ENCODE measurements around the gene RAB5B.

RAB5B gene

GRCh38 chr12:55966408-55967281 lies 7.2 kb upstream of the RAB5B start, which contains the start of gene CDK2:
CDK2 (plus strand) TSS chr12:55966830; CDS start chr12:55967009, 179 bp downstream.
- Histone ChIP-seq H3K36me3 (ENCODE audit: control insufficient read depth in 2 of 2, insufficient read depth in 1 of 2, low read length in 2 of 2) (peaks cover 10 to 39% of the 10 kb centered on the region in 2 experiments), H3K9me3 (ENCODE audit: control insufficient read depth, insufficient read depth, low read depth, low read length) (no peaks in the 10 kb centered on the region), H3K4me1 (ENCODE audit: control insufficient read depth, insufficient read depth, low read length) (peaks cover 5% of the 10 kb centered on the region), H3K27ac (ENCODE audit: extremely low read depth, low read depth, low read length) (peak within 1 kb of the TSS; percentile 83), H3K4me3 (ENCODE audit: low read depth, low read length) (peak within 1 kb of the TSS; percentile 89)
- ChIA-PET CTCF (interaction anchor here (0.6 to 0.7 kb wide), 2 partner anchors 25 to 38 kb away, joined by 3 to 5 read pairs; no protein-coding TSS in a partner anchor), POLR2A (interaction anchor here (0.5 to 0.6 kb wide), 2 partner anchors 88 to 137 kb away, joined by 4 read pairs; partner anchors contain the start of gene DNAJC14)
- TF ChIP-seq ZNF24 (tag by site-specific recombination; IDR thresholded peaks at IDR 0.05): no peak
- TF ChIP-seq ZNF664 (tag by site-specific recombination; IDR thresholded peaks at IDR 0.05): no peak
- no peak for TF ChIP-seq RBAK (tag by site-specific recombination; IDR thresholded peaks at IDR 0.05)
- TF ChIP-seq, protein P1, sequence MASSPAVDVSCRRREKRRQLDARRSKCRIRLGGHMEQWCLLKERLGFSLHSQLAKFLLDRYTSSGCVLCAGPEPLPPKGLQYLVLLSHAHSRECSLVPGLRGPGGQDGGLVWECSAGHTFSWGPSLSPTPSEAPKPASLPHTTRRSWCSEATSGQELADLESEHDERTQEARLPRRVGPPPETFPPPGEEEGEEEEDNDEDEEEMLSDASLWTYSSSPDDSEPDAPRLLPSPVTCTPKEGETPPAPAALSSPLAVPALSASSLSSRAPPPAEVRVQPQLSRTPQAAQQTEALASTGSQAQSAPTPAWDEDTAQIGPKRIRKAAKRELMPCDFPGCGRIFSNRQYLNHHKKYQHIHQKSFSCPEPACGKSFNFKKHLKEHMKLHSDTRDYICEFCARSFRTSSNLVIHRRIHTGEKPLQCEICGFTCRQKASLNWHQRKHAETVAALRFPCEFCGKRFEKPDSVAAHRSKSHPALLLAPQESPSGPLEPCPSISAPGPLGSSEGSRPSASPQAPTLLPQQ (tag by site-specific recombination; IDR thresholded peaks at IDR 0.05): peak; percentile 21; the same call in 1 of the 2 replicates
- TF ChIP-seq ZNF416 (tag by site-specific recombination; IDR thresholded peaks at IDR 0.05): no peak
- TF ChIP-seq ZNF473 (tag by site-specific recombination; IDR thresholded peaks at IDR 0.05): no peak
- no peak for TF ChIP-seq ZFP41 (tag by site-specific recombination; IDR thresholded peaks at IDR 0.05; ENCODE audit: borderline replicate concordance)
- no peak for TF ChIP-seq ZNF544 (tag by site-specific recombination; IDR thresholded peaks at IDR 0.05)
- TF ChIP-seq FEZF1 (tag by site-specific recombination; IDR thresholded peaks at IDR 0.05): no peak
- TF ChIP-seq ZNF792 (tag by site-specific recombination; IDR thresholded peaks at IDR 0.05): no peak
- no peak for TF ChIP-seq ZNF558 (tag by site-specific recombination; IDR thresholded peaks at IDR 0.05)
- no peak for TF ChIP-seq ZNF223 (tag by site-specific recombination; IDR thresholded peaks at IDR 0.05)
- TF ChIP-seq, protein P2, sequence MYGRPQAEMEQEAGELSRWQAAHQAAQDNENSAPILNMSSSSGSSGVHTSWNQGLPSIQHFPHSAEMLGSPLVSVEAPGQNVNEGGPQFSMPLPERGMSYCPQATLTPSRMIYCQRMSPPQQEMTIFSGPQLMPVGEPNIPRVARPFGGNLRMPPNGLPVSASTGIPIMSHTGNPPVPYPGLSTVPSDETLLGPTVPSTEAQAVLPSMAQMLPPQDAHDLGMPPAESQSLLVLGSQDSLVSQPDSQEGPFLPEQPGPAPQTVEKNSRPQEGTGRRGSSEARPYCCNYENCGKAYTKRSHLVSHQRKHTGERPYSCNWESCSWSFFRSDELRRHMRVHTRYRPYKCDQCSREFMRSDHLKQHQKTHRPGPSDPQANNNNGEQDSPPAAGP (tag by site-specific recombination; IDR thresholded peaks at IDR 0.05): peak; percentile 46; the same call in 1 of the 2 replicates
- TF ChIP-seq WT1 (tag by site-specific recombination; IDR thresholded peaks at IDR 0.05): no peak
- TF ChIP-seq KLF16 (tag by site-specific recombination; IDR thresholded peaks at IDR 0.05): no peak
- TF ChIP-seq, protein P3, sequence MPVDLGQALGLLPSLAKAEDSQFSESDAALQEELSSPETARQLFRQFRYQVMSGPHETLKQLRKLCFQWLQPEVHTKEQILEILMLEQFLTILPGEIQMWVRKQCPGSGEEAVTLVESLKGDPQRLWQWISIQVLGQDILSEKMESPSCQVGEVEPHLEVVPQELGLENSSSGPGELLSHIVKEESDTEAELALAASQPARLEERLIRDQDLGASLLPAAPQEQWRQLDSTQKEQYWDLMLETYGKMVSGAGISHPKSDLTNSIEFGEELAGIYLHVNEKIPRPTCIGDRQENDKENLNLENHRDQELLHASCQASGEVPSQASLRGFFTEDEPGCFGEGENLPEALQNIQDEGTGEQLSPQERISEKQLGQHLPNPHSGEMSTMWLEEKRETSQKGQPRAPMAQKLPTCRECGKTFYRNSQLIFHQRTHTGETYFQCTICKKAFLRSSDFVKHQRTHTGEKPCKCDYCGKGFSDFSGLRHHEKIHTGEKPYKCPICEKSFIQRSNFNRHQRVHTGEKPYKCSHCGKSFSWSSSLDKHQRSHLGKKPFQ (tag by site-specific recombination; IDR thresholded peaks at IDR 0.05): no peak
- no peak for TF ChIP-seq ZNF266 (tag by site-specific recombination; IDR thresholded peaks at IDR 0.05; ENCODE audit: low read depth)
- no peak for TF ChIP-seq ZNF701 (tag by site-specific recombination; IDR thresholded peaks at IDR 0.05)
- TF ChIP-seq, protein P4, sequence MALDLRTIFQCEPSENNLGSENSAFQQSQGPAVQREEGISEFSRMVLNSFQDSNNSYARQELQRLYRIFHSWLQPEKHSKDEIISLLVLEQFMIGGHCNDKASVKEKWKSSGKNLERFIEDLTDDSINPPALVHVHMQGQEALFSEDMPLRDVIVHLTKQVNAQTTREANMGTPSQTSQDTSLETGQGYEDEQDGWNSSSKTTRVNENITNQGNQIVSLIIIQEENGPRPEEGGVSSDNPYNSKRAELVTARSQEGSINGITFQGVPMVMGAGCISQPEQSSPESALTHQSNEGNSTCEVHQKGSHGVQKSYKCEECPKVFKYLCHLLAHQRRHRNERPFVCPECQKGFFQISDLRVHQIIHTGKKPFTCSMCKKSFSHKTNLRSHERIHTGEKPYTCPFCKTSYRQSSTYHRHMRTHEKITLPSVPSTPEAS (tag by site-specific recombination; IDR thresholded peaks at IDR 0.05): no peak
- TF ChIP-seq ZNF155 (tag by site-specific recombination; IDR thresholded peaks at IDR 0.05): no peak
- TF ChIP-seq PRDM10 (tag by site-specific recombination; IDR thresholded peaks at IDR 0.05): peak; percentile 15
- TF ChIP-seq ZNF433 (tag by site-specific recombination; IDR thresholded peaks at IDR 0.05; ENCODE audit: low read depth): no peak
- TF ChIP-seq ZNF670 (tag by site-specific recombination; IDR thresholded peaks at IDR 0.05; ENCODE audit: low read depth): no peak
- TF ChIP-seq ZNF335 (tag by site-specific recombination; conservative IDR thresholded peaks at IDR 0.05): peak; percentile 89
- no peak for TF ChIP-seq ZSCAN18 (tag by site-specific recombination; IDR thresholded peaks at IDR 0.05)
- TF ChIP-seq ZNF677 (tag by site-specific recombination; IDR thresholded peaks at IDR 0.05): no peak
